GM10266 (cell line): ENCODE measurements around the gene SSC4D.

ENCODE experiments used
- DNase-seq: peaks from one replicate; pipeline ENCODE4 v3.0.0; 2012; ENCODE audit errors: extremely low spot score
- CTCF ChIP-seq: IDR thresholded peaks from 2 replicates; pipeline ENCODE4 v1.5.1; 2012; ENCODE audit warnings: mild to moderate bottlenecking, low read depth; ENCODE audit not compliant: control insufficient read depth, insufficient read depth; ENCODE audit errors: missing control alignments

Gene SSC4D

GRCh38 chr7:76342222-76342621 is 67.3 kb downstream of the SSC4D start:
- DNase-seq: no peak
- no peak for TF ChIP-seq CTCF

DNA sequence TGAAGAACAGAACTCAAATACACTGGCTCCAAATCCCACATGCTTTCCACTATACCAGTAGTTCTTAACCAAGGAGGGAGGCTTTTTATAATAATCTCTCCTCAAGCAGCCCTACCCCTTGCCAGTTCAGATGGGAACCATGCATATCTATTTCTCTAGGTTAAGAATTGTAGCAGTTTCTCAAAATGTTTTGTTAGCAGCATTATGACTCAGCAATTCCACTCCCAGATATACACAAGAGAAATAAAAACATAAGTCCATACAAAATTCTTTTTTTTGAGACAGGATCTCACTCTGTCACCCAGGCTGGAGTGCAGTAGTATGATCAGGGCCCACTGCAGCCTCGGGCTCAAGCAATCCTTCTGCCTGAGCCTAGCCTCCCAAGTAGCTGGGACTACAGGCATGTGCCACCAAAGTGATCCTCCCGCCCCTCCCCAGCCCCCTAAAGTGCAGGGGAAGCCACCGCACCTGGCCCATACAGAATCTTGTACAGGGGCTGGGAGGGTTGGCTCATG is 68.8 kb downstream of the SSC4D start:
- no peak for TF ChIP-seq CTCF
- no peak for DNase-seq
